ENCODE results near the gene POU2F2.
A peak's percentile ranks its signal among the peaks of the same experiment; 100 is the strongest.

GRCh38 chr19:42092350-42092749, 39.9 kb downstream of the POU2F2 start:
- TF ChIP-seq POLR2A (IDR thresholded peaks at IDR 0.05; ENCODE audit: low read depth, low read length) (no peak), ZNF274 (IDR thresholded peaks at IDR 0.05; ENCODE audit: insufficient read depth, insufficient read length) (no peak), ZNF24 (IDR thresholded peaks at IDR 0.05) (no peak), CHD1 (IDR thresholded peaks at IDR 0.05; ENCODE audit: low read depth, low read length) (no peak), STAT3 (IDR thresholded peaks at IDR 0.05; ENCODE audit: low read depth, low read length) (no peak), NR2C2 (IDR thresholded peaks at IDR 0.05; ENCODE audit: borderline replicate concordance, control insufficient read depth, insufficient read length, low read depth) (no peak), EZH2 (IDR thresholded peaks at IDR 0.05; ENCODE audit: borderline replicate concordance, control insufficient read depth, low read depth, low read length) (no peak), REST (IDR thresholded peaks at IDR 0.05; ENCODE audit: low read depth, low read length) (no peak), CTCF (IDR thresholded peaks at IDR 0.05 in 2 of 3, conservative IDR thresholded peaks at IDR 0.05 in 1 of 3; ENCODE audit: control insufficient read depth in 2 of 3, extremely low read depth in 1 of 3, insufficient read depth in 1 of 3, low read depth in 3 of 3, low read length in 3 of 3) (peak; percentile 59 to 71 (median 60)), TBL1XR1 (IDR thresholded peaks at IDR 0.05; ENCODE audit: low read depth, low read length) (no peak), SIN3A (IDR thresholded peaks at IDR 0.05; ENCODE audit: low read depth, low read length) (no peak), POLR2AphosphoS2 (IDR thresholded peaks at IDR 0.05; ENCODE audit: low read depth, low read length) (no peak), SUZ12 (IDR thresholded peaks at IDR 0.05; ENCODE audit: unreplicated experiment) (no peak)

Data from GM12878 (cell line).